ENCODE results near the gene ITGAL.
"Not testable (repeated sequence)": the region's sequence is repeated elsewhere in the genome, so short reads cannot be mapped to it uniquely, and the experiment has no call there.

The ITGAL gene

DNA sequence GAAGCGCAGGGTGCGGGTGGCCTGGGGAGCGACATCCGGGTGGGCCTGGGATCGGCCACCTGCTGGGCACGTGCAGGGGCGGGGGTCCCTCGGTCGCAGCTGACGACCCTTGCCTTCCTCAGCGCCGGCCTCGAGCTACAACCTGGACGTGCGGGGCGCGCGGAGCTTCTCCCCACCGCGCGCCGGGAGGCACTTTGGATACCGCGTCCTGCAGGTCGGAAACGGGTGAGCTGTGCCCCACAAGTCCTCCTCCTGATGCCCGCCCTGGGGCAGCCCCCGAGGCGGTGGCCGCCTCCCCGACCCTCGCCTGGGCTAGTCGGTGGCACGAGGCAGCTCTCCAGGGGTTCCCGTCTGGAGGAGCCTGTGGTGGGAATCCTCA lies 1.5 kb downstream of the ITGAL start:
- H3K27ac ChIP-seq, result no peak overlapping the region

GRCh38 chr16:30474684-30475083 lies 2.1 kb downstream of the ITGAL start:
- no peak for TF ChIP-seq ZFX (IDR thresholded peaks at IDR 0.05; ENCODE audit: borderline replicate concordance)
- no peak for TF ChIP-seq CTCF (IDR thresholded peaks at IDR 0.05)

More for the DNA sequence above, 1.5 kb downstream of the ITGAL start:
- TF ChIP-seq ZFX (IDR thresholded peaks at IDR 0.05; ENCODE audit: borderline replicate concordance) (no peak), CTCF (IDR thresholded peaks at IDR 0.05) (no peak)

DNA sequence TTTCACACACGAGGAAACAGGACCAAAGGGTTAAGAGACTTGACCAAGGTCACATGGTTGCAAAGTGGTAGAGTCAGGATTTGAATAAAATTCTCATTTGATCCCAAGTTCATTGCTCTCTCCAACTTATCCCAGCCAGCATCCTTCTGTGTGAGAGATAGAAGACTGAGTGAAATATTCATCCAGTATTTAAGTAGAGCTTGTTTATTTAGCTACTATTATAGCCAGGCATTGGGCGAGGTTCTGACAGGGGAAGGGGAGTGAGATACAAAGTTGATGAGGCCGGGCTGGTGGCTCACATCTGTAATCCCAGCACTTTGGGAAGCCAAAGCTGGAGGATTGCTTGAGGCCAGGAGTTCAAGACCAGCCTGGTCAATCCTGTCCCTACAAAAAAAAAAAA lies 4.4 kb downstream of the ITGAL start:
- TF ChIP-seq CTCF (IDR thresholded peaks at IDR 0.05) (no peak), ZFX (IDR thresholded peaks at IDR 0.05; ENCODE audit: borderline replicate concordance) (no peak)
- no peak overlapping the region for H3K27ac ChIP-seq

More at GRCh38 chr16:30474684-30475083, 2.1 kb downstream of the ITGAL start:
- H3K27ac ChIP-seq, result no peak overlapping the region

- not testable (repeated sequence) for H3K27ac ChIP-seq
These were observed 5.2 kb downstream of the ITGAL start for GRCh38 chr16:30477773-30478172.

DNA sequence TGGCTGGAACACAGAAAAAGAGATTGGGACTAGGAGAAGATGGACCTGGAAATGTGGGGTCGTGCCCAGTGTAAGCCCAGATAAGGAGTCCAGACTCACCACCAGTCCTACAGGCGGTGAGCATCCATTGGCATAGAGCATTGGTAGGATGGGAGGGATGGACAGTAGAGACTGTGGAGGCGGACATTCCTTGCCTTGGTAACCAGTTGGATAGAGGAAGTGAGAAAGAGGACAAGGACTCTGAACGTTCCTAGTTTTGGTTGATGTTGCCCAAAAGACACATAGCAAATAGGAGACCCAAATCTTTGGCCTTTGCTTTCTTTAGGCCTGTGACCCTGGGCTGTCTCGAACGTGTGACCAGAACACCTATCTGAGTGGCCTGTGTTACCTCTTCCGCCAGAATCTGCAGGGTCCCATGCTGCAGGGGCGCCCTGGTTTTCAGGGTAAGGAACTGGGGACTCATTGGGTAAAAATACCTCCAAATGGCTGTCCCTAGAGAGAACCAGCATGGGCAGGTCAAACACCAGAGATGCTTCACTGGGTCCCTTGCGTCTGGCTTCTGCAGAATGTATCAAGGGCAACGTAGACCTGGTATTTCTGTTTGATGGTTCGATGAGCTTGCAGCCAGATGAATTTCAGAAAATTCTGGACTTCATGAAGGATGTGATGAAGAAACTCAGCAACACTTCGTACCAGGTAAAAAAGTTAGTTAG lies 6.4 kb downstream of the ITGAL start:
- TF ChIP-seq ZFX (IDR thresholded peaks at IDR 0.05; ENCODE audit: borderline replicate concordance) (no peak), CTCF (IDR thresholded peaks at IDR 0.05) (no peak)
- no peak overlapping the region for H3K27ac ChIP-seq

GRCh38 chr16:30481381-30481780 lies 8.8 kb downstream of the ITGAL start:
- TF ChIP-seq CTCF (IDR thresholded peaks at IDR 0.05), result no peak
- no peak for TF ChIP-seq ZFX (IDR thresholded peaks at IDR 0.05; ENCODE audit: borderline replicate concordance)

DNA sequence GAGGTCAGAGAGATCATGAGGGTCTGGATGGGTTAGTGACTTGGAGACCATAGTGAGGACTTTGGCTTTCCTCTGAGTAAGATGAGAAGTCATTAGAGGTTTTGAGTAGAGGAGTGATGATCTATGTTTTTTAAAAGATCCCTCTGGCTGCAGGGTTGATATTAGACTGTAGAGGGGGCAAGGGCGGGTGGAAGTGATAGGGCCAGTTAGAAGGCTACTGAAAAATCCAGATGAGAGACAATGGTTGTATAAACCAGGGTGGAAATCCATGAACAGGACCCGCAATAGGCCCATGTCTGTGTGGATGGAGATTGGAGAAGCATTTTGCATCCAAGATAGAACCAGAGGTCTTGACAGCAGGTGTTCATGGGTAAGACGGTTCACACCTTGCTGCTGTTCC lies 9.8 kb downstream of the ITGAL start:
- H3K27ac ChIP-seq, result no peak overlapping the region
- TF ChIP-seq CTCF (IDR thresholded peaks at IDR 0.05) (peak; percentile 20; the same call in 1 of the 2 replicates), ZFX (IDR thresholded peaks at IDR 0.05; ENCODE audit: borderline replicate concordance) (no peak)

More at GRCh38 chr16:30481381-30481780, 8.8 kb downstream of the ITGAL start:
- H3K27ac ChIP-seq, result no peak overlapping the region

DNA sequence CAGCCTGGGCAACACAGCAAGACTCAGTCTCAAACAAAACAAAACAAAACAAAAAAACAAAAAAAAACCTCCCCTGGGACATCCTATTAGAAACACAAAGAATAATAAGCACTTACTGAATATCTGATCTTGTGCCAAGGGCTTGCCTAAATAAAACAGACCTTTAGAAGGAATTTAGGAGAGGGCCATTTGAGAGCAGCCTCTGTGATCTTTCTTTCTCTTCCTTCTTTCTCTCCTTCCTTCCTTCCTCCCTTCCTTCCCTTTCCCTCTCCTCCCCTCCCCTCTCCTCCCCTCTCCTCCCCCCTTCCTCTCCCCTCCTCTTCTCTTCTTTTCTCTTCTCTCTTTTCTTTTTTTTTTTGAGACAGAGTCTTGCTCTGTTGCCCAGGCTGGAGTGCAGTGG lies 12.3 kb downstream of the ITGAL start:
- H3K27ac ChIP-seq, result no peak overlapping the region
- TF ChIP-seq ZFX (IDR thresholded peaks at IDR 0.05; ENCODE audit: borderline replicate concordance), result no peak
- no peak for TF ChIP-seq CTCF (IDR thresholded peaks at IDR 0.05)

All from 22Rv1 (cell line).